TTC549 (cell line): Measurements from ENCODE around the gene C21orf58.
"Not testable (repeated sequence)": the region's sequence is repeated elsewhere in the genome, so short reads cannot be mapped to it uniquely, and the experiment has no call there.

Experiments used
- FAIRE-seq: peaks from 2 replicates; lab custom pipeline; 2012; peaks lifted over from hg19 to GRCh38; lab: Jason Lieb, UNC

C21orf58 gene

DNA sequence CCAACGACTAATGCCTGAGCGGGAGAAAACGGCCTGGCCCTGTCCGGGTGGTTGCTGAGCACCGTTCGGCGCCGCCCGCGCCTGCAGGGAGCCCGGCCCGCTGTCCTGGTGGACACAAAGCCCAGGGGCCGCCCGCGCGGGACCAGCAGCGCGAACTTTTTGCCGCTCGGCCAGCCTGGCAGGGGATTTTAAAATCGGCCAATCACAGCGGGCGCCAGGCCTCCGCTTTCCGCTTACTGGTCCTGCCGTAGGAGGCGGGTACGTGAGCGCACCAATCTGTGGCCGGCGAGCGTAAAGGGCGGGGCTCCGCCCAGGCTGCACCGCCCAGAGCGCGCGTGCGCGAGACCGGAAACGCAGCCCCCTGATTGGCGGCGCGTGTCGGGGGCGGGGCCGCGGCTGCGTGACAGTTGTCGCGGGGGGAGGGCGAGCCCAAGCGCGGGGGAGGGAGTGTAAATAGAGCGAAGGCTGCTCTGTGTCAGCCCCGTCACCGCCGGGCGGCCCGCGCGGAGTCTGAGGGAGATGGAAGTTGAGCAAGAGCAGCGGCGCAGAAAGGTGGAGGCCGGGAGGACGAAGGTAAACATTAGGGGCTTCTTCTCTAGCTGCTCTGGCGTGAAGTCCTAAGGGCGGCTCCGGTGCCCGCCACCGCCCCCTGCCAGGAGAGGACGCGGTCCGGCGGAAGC lies at the start of gene C21orf58, which contains the start of gene PCNT:
TSS of gene C21orf58 (minus strand) at position 161 of the 680 bp plus-strand sequence. CDS start 1,132 bp downstream, outside the sequence.
TSS of gene PCNT (plus strand) at position 447 of the 680 bp plus-strand sequence. CDS start at position 520, 73 bp downstream.
- peak; percentile 62 for FAIRE-seq

DNA sequence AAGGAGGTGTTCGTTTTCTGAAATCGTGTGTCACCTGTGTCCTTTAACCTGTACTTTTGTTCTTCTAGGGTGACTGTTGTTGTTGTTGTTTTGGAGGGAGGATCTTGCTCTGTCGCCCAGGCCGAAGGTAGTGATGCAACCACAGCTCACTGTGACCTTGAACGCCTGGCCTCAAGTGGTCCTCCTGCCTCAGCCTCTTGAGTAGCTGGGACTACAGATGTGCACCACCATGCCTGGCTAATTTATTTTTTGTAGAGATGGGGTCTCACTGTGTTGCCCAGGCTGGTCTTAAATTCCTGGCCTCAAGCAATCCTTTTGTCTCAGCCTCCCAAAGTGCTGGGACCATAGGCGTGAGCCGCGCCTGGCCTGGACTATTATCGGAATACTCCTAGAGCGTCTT lies 49.3 kb upstream of the C21orf58 start:
- FAIRE-seq: not testable (repeated sequence)

DNA sequence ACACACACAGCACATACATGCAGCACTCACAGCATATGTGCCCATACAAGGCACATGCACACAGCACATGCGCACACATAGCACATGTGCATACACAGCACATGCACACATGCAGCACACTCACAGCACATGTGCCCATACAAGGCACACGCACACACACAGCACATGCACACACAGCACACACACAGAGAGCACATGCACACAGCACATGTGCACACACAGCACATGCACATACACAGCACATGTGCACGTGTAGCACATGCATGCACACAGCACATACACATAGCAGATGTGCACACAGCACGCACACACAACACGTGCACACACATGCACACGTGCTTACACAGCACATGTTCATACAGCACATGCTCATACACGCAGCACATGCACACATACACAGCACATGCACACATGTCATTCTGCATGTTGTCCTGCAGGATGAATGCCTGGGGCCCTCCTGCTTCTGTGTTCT lies 48.4 kb upstream of the C21orf58 start:
- FAIRE-seq: no peak

DNA sequence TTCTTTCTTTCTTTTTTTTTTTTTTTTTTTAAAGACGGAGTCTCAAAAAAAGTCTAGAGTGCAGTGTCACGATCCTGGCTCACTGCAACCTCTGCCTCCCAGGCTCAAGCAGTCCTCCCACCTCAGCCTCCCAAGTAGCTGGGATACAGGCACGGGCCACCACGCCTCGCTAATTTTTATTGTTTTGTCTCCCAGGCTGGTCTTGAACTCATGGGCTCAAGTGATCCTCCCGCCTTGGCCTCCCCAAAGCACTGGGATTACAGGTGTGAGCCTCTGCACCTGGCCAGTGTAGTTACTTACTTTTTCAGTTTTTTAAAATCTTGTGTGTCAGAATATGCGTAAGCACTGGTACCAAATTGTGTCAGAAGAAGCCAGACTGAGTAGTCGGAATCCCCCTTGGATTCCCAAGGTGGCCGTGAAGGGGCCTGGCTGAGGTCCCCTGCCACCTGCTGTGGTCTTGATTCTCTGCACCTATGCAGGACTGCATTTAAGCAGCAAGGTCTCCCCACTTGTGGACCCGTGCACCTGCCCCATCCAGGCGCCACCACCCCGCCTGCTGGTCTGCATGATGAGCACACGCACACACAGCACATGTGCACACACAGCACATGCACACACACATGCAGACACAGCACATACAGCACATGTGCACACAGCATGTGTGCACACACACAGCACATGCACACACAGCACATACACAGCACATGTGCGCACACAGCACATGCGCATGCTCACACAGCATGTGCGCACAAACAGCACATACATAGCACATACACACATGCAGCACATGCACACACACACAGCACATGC lies 47.7 kb upstream of the C21orf58 start:
- FAIRE-seq: no peak

DNA sequence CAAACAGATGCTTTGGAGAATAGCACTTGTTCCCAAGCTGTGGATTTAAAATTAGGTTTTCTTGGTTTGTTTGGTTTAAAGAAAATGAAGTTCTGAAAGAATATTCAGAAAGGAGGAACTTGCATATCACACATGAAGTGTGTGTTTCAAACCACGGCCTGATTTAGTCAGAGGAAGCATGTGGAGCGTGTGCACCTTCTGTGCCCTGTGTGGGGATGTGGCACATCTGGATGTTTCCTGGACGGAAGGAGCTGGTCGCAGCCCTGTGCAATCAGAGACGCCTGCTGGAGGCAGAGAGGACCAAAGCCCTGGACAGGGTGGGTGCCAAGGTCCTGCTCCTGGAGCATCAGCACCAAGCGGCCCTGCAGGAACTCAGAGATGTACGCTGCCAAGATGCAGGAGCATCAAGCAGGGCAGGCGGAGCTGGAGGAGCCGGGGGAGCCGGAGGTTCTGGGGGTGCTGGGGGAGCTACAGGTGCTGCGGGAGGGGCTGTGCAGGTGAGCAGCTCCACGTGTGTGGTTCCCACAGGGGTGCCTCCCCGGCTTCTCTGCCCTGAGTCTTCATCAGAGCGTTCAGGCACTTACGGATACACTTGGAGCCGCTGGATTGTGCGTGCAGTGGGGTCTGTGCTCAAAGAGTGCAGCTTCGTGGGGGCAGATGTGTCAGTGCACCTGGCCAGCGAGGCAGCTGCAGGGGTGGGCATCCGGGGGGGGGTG lies 46.0 kb upstream of the C21orf58 start:
- FAIRE-seq: no peak

DNA sequence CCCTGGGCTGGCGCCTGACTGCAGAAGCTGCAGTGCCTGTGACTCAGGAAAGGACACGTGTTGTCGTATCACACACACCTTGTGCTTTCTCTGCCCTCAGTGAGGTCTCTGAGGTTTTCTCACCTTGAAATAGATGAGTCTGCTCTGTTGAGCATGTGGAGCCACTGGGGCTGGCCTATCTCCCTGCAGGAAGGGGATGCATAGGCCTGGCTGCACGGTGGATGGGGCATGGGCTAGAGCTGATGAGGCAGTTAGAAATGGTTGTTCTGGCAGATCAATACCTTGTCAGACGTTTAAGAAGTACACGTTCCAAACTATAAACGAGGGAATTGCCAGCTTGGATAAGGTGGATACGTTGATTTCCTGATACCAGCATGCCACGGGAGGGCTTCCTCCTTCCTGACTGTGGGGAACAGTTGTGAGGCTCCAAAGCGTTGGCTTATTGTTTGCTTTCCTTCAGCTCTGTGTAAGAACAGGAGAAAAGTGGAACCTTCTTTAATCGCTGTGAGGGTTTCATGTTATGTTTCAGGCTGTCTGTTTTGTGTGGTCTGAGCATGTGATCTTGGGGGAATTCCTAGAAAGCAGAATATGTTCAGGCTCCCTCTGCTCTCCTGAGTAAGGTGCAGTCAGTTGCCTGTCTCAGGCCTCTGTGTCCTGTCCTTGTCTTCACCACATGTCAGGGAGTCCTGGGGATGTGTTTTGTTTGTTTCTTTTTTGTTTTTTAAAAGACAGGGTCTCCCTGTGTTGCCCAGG lies 45.0 kb upstream of the C21orf58 start:
- no peak for FAIRE-seq

DNA sequence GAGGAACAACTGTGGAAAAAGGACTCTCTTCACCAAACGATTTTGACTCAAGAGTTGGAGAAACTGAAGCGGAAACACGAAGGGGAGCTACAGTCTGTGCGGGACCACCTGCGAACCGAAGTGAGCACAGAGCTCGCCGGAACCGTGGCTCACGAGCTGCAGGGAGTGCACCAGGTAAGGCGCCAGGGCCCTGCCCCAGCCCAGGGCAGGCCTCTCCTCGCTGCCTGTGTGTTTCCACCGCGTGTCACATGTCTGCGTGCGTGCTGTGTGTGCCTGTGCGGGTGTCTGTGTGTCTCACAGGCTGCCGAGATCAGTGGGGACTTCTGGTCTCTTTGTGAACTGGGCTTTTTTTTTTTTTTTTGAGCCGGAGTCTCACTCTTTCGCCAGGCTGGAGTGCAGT lies 43.3 kb upstream of the C21orf58 start:
- no peak for FAIRE-seq

DNA sequence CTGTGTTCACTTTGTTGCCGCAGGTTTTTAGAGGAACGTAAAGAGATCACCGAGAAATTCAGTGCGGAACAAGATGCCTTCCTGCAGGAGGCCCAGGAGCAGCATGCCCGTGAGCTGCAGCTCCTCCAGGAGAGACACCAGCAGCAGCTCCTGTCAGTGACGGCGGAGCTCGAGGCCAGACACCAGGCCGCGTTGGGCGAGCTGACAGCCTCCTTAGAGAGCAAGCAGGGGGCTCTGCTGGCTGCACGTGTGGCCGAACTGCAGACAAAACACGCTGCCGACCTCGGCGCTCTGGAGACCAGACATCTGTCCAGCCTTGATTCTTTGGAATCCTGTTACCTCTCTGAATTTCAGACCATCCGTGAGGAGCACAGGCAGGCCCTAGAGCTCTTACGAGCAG lies 42.9 kb upstream of the C21orf58 start:
- no peak for FAIRE-seq

DNA sequence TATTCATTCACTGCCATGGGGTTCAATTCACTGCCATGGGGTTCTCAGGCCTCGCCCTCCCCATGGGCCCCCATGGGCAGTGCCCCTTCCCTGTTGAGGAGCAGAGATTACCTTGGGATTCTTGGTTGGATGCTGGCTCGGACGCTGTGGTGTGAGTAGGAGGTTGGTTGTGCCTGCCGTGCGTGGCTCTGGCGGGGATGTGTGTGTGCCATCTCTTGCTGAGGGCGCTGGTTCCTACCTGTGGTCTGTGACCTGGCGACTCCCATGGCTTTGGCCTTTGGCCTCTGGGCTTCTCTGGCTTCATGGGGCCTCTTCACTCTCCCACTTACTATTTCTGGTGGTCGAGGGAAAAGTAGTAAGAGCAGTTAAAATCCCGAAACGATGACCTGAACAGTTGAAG lies 42.4 kb upstream of the C21orf58 start:
- FAIRE-seq: no peak

DNA sequence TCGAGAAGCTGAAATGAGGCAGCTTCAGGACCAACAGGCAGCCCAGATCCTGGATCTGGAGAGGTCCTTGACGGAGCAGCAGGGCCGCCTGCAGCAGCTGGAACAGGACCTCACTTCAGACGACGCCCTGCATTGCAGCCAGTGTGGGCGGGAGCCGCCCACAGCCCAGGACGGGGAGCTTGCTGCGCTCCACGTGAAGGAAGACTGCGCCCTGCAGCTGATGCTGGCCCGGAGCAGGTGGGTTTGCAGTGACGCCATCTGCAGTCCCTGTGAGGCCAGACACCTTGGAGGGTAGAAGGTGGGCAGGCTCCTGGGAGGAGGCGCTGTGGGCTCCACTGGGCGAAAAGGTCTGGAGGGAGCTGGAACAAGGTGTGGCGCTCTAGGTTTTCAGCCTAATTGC lies 40.0 kb upstream of the C21orf58 start:
- FAIRE-seq: no peak

DNA sequence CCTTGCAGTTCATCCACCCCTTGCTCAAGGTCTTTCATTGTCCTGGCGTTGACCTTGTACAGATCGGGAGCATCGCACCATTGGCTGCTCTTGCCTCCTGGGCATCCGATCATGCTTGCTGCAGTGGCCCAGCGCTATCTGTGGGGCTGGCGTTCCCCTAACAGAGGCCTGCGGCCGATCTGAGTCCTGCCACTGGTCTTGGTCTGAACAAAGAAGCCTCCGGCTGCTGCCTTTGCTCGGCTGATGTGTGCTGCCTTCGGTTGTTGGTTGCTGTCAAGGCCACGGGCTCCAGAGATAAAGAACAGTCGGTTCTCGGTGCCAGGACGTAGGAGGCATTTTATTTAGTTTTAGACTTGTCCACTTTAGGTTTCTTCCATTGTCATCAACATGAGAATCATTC lies 39.3 kb upstream of the C21orf58 start:
- FAIRE-seq: no peak

DNA sequence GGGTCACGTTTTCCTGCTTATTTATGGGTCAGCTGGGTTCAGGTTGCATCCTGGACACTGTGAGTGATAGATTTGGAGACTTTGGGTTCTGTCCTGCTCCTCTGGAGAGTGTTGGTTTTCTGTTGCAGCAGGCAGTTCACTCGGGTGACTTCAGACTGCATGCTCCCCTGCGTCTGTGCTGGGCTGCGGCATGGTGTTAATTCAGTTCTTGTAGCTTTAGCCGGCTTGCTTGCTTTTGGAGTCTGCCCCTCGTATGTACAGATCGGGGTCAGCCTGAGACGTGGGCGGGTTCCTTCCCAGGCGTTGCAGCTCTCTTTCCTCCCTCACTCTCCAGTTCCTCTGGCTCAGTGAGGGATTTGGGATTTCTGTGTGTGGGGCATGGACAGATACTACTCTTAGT lies 38.3 kb upstream of the C21orf58 start:
- no peak for FAIRE-seq

DNA sequence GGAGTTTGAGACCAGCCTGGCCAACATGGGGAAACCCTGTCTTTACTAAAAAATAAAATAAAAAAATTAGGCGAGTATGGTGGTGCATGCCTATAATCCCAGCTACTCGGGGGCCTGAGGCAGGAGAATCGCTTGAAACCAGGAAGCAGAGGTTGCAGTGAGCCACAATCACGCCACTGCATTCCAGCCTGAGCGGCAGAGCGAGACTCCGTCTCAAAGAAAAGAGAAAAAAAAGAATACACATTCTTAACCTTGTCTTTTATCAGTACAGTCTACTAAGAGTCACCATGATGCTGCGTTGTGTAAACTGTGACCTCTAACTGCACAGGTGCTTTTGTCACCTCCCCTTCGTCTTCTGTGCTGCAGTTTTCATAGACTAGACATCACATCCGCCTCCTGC lies 37.5 kb upstream of the C21orf58 start:
- no peak for FAIRE-seq

DNA sequence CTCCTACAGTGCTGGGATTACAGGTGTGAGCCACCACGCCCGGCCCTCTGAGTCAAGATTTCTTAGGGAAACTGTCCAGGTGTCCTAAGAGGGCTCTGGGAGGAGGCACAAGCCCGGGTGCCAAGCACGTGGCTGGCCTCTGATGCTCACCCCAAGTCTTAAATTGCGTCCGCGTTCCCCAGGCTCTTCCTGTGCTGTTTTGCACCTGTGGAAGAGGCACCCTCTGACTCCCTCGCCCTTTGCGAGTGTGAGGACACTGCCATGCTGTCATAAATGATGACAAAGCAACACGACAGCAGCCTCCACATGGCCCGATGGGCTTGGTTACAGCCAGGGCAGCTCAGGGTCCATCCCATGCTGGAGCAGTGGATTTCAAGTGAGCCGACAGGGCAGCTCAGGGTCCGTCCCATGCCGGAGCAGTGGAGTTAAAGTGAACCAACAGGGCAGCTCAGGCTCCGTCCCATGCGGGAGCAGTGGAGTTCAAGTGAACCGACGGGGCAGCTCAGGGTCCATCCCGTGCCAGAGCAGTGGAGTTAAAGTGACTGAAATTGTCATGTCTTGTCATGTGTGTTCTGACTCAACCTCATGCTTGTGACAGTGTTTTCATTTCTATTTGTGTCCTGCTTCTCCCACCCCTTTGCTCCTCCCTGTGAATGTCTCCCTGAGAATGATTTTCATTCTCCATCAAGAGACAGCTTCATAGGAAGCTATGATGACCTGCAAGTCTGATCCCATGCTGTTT lies 34.2 kb upstream of the C21orf58 start:
- no peak for FAIRE-seq

DNA sequence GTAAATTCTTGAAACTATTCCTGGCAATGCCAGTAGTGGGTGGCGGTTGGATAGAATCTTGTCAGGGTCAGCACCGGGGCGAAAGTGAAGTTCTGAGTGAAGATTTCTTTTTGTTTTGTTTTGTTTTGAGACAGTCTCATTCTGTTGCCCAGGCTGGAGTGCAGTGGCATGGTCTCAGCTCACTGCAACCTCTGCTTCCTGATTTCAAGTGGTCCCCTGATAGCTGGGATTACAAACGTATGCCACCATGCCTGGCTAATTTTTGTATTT lies 33.6 kb upstream of the C21orf58 start:
- FAIRE-seq: no peak

DNA sequence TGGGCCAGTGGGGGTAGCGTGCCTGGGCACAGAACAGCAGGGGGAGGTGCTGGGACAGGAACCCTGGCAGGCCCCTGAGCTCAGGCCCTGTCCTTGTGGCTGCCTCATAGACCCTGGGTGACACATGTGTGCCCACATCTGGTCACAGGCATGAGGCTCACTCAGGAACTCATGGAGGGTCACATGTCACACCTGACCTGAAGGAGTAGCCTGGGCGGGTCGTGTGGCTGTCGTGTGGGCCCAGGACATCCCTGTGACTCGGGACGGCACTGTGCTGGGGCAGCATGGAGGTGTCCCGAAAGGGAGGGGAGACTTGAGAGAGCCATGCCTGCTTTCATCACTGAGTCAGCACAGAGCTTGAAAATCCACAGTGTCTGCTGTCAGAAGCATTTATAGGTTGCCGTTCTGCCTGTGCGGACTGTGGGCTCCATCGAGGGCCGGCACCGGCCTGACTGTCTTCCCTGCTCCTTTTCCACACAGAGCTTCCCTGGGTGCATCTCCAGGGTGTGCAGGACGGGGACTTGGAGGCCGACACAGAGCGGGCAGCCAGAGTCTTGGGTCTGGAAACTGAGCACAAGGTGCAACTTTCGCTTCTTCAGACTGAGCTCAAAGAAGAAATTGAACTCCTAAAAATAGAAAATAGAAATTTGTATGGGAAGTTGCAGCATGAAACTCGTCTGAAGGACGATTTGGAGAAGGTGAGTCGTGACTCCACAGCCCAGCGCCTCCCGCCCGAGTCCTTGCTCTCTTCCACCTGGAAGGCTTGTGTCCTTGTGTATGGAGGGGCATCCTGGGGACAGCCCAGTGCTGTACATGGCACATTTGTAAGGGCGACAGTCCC lies 33.0 kb upstream of the C21orf58 start:
- FAIRE-seq: no peak

DNA sequence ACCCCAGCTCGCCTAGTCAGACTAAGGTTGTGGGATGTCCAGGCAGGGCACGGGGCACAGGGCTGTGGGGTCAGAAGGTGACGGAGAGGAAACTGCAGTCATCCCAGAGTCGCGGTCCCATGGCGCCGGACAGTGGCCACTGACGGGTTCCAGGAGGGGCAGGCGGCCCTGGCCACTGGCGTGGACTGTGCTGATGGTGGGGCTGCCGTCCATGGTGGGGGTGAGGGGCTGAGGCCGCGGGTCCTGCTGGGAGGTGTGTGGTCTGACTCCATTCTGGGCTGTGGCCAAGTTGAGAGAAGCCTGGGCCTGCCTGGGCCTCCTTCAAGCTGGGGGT lies 32.3 kb upstream of the C21orf58 start:
- FAIRE-seq: no peak

DNA sequence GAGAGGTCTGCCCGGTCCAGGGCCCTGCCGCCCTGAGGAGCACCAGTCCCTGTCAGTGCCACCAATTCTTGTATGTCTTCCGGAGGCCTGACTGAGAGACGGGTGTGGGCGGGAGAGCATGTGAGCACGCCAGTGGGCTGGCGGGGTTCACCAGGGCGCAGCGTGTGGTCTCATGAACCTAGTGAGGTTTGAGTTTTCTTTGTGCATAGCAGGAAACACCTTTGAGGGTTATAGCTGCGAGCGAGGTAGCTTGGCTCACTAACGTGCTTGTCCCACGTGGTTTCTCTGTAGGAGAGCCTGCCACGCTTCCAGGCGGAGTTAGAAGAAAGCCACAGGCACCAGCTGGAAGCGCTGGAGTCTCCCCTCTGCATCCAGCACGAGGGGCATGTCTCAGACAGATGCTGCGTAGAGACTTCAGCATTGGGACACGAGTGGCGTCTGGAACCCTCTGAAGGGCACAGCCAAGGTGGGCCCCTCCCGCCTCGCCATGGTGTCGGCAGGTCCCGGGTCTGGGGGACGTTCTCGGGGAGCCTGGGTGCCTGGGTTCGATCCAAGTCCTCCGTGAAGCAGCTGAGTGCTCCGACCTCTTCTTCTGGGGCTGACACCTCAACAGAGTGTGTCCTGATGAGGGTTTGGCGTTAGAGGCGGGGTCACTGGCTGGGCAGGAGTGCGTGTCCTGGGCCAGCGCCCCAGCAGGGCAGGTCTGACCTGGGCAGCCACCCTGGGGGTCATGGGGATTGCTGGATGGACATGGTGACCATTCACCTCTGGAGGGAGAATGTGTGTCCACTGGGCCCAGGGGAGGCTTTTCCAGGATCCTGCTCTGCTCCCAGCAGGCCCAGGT lies 31.7 kb upstream of the C21orf58 start:
- no peak for FAIRE-seq

DNA sequence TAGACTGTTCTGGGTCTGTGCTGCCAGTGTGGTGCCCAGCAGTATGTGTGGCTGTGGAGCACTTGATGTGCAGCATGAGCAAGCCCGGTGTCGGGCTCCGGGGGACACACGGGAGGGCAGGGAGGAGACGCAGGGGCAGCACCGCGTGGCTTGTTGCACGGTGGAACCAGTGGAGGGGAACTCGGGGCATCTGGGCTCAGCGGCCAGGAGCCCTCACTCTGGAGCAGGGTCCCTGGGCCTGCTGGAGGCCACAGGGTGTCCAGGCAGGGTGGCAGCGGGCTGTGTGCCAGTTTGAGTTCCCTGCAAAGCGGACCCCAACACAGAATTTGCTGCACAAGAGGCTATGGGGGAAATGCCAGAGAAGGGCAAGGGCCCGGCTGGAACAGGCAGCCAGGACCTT lies 30.8 kb upstream of the C21orf58 start:
- FAIRE-seq: no peak

DNA sequence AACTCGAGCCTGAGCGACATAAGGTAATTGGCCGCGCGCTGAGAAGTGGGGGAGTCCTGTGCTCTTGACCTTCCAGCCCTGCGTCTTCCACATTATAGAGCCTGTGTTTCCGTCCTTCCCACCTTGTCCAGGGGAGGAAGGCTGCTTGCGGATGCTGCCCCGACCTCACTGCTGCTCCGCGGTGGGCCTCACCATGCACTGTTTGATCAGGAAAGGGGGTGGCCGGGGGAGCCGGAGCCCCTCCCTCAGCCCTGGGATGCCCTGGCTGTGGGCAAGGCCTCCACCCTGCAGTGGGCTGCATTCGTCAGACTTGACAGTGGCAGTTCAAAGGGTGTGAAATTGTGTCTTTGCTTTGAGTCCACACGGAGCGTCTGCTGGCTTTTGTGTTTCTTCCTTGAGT lies 30.4 kb upstream of the C21orf58 start:
- no peak for FAIRE-seq
